Fibroblast of upper back skin (primary cell): Measurements from ENCODE around the gene INTS6L.
"Not testable (repeated sequence)": the region's sequence is repeated elsewhere in the genome, so short reads cannot be mapped to it uniquely, and the experiment has no call there.

Source experiments
- DNase-seq: peaks from one replicate; pipeline ENCODE4 v3.0.0-alpha.2; 2013

Gene INTS6L

GRCh38 chrX:135528254-135528653 is 7.8 kb downstream of the INTS6L start:
- DNase-seq: no peak

- no peak for DNase-seq
Measured at GRCh38 chrX:135528756-135529155, 8.3 kb downstream of the INTS6L start.

- no peak for DNase-seq
Measured at GRCh38 chrX:135530097-135530496, 9.6 kb downstream of the INTS6L start.

- no peak for DNase-seq
Measured at GRCh38 chrX:135531813-135532212, 11.4 kb downstream of the INTS6L start.

GRCh38 chrX:135535077-135535940 is 14.8 kb downstream of the INTS6L start:
- peak; percentile 25 for DNase-seq

DNA sequence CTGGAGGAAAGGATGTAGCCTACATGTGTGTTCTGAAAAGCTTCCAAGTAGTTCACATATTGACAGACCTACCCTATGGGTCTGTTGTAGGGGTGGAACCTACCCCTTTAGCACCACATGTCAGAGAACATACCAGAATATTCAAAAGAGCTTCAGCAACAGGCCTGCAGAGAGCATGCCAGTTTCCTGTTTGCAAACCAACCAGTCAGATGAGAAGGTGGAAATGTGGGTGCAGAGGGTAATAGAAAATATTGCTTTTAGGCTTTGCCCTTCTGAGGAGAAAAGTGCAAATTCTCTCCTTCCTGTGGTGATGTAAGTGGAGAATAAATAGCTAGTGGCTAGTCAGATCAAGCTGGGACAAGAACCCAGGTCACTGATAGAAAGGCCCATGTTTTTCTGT is 16.4 kb downstream of the INTS6L start:
- DNase-seq: no peak

DNA sequence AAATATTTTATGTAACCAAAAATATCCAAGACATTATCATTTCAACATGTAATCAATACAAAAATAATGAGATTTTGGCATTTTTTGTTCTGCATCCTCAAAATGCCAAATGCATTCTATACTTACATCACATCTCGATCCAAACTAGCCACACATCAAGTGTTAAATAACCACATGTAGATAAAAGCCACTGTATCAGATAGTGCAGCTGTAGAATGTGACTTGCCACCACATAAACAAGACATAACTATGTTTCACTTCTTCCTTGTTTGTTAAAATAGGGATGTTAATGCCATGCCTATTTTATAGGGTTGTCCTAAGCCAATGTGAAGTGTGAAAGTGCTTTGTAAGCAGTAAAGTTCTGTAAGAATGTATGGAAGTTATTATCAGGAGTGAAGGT is 20.9 kb downstream of the INTS6L start:
- no peak for DNase-seq

GRCh38 chrX:135543172-135543571 is 22.7 kb downstream of the INTS6L start:
- DNase-seq: no peak

- DNase-seq: no peak
Measured at GRCh38 chrX:135543924-135544323, 23.5 kb downstream of the INTS6L start.

- DNase-seq: no peak
Measured at GRCh38 chrX:135544338-135544948, 24.0 kb downstream of the INTS6L start.

GRCh38 chrX:135547767-135548166 is 27.3 kb downstream of the INTS6L start:
- no peak for DNase-seq

DNA sequence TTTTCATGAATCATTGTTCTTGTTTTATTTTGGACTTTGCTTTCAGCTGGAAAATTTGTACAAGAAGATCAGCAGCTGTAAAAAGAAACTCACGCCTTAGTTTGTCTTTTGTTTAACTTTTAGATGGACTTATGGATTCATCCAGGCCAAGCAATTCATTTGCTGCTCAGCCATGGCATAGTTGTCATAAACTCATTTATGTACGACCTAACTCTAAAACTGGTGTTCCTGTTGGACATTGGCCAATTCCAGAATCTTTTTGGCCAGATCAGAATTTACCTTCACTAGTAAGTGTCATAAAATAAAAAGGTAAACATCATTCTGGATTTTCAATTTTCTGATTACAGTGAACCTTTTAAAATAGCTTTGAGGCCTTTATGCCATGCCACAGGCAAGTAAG is 29.1 kb downstream of the INTS6L start:
- no peak for DNase-seq

- DNase-seq: no peak
Measured at GRCh38 chrX:135556055-135556454, 35.6 kb downstream of the INTS6L start.

DNA sequence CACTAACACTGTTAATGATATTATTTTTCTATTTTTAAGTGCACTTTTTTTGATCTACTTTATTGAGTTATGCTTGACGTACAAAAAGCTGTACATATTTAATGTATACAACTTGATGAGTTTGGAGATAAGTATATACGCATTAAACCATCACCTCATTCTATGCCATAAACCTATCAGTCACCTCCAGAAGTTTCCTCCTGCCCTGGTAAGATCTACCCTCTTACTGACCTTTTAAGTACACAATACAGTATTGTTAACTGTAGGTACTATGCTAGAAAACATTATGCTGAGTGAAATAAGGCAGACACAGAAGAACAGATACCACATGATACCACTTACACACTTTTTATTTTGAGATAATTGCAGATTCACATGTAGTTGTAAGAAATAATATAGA is 36.9 kb downstream of the INTS6L start:
- DNase-seq: no peak

GRCh38 chrX:135572436-135572835 is 52.0 kb downstream of the INTS6L start:
- DNase-seq: no peak

DNA sequence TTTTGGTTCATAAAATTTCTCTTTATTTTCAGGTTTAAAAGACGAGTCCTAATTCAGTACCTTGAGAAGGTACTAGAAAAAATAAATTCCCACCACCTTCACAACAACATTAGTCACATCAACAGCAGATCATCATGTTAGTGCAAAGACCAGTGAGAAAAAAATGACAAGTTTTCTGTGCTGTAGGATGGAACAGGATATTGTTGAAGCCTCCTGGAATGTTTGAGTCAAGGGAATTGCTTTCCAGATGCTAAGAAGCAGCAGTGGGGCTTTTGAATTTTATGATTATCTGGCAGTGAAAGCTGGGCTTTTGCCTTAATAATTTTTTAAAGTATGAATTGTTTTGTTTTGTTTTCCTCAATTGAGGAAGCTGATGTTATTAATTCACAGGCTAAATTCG is 61.0 kb downstream of the INTS6L start:
- peak; percentile 6 for DNase-seq

DNA sequence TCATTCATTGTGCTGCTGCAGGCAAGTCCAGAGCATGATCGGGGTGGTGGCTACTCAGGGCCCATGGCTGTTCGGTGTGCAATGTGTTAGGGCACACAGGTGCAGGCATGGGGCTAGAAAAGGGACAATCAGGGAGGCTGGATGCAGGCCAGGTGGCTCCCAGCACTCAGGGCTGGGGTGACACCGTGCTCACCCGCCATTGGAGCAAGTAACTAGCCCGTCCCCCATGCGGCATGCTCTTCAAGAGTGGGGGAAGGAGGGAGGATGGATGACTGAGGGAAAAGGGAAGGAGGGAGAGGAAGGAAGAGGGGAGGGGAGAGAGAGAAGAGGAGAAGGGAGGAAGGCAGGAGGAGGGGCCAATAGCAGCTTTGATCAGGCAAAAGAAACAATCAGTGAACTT is 64.7 kb downstream of the INTS6L start:
- no peak for DNase-seq

GRCh38 chrX:135591871-135592270 is 71.4 kb downstream of the INTS6L start:
- DNase-seq: no peak

DNA sequence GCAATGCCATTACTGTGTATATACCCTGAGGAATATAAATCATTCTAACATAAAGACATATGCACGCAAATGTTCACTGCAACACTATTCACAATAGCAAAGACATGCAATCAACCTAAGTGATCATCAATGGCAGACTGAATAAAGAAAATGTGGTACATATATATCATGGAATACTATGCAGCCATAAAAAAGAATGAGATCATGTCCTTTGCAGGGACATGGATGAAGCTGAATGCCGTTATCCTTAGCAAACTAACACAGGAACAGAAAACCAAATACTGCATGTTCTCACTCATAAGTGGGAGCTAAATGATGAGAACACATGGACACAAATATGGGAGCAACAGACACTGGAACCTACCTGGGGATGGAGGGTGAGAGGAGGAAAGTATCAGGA is 73.6 kb downstream of the INTS6L start:
- not testable (repeated sequence) for DNase-seq

DNA sequence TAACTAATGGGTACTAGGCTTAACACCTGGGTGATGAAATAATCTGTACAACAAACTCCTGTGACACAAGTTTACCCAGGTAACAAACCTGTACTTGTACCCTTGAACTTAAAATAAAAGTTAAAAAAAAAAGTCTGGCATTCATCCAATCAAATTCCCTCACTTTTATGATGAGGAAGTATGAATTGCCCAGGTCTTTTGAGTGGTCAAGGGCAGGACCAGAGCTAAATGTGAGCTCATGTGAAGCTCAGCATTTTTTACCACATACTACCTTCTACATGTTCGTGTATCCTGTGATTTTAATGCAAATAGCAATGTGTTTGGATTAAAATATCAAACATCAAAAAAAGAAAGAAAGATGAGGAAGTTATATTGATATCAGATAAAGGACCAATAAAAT is 74.0 kb downstream of the INTS6L start:
- DNase-seq: not testable (repeated sequence)

- DNase-seq: no peak
Measured at GRCh38 chrX:135595543-135595942, 75.1 kb downstream of the INTS6L start.

DNA sequence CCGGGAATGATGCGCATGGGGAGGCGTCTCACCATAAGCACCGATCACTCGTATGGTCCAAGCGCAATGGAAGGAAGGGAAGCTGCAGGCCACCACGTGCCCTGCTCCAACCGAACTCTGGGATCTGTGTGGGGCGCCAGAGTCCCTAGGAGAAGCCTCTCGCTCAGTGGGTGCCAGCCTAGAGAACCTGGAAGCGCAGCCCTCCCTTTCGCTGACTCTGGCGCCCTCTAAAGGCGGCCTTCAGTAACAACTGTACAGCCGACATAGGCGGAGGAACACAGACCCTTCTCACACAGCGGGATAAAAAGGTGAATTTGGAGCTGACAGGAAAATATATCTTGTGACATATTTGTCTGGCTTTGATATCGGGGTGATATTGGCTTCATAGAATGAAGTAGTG is 76.0 kb downstream of the INTS6L start:
- DNase-seq: peak; percentile 19

GRCh38 chrX:135605906-135606305 is 85.4 kb downstream of the INTS6L start:
- no peak for DNase-seq

DNA sequence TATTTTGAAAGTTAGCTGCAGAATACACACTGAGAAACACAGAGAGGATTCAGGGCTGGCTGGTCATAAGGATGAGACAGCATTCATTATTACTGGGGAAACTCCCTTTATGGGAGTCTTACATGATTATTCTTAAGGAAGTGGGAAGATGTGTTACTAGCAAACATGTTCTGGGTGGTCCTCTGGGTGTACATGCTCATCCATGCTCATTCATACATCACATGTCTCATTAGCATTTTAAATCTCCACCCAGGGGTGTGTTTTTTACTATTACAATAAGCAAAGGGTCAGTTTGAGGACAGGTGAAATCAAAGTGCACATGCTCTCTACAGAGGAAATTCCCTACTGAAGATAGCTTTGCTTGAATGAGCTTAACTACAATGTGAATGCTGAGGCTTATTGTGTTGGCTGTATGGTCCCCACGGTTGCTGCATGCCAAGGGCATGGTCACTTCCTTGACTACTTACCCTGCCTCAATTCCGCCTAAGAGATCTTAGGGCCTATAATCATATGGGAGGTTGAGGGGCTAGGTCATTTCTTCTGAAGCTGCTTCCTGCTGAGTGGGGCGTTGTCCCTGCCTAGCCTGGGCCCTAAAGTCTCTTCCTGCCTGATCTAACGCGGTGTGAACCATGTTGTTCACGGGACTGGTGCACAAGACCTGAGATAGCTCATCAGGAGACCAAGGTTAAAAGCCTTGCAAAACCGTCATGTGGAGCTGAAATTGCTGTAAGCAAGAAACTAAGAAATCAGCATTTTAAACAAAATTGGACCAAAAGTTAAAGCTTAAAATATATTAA is 104.1 kb downstream of the INTS6L start:
- not testable (repeated sequence) for DNase-seq
